Measurements from ENCODE around the gene PMM1. TPM values are rescaled to one million over a fixed set of nuclear protein-coding genes. Genes with fewer than 3 reads are reported as not detected.

PMM1 gene
- total RNA-seq, 4 donors from 2014 or later, result 38.6 to 182 (median 81.7) TPM

DNA sequence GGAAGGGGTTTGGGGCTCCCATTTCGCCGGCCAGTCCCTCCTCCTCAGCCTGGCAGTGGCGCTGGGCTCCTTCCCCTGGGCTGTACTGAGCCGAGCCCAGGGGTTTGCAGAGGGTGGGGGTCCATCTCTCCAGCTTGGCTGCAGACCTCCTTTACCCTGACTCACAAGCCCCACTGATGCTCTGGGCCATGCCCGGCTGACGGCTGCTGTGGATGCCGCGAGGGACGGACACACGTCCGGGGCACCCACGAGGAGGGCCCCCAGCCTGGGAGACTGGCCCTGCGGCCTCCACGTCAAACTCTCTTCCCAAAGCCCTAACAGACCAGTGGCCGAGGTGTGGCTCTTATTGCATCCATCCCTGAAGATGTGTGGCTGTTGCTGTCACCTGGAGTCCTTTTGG lies 14.1 kb downstream of the PMM1 start:
- TF ChIP-seq, protein P1, sequence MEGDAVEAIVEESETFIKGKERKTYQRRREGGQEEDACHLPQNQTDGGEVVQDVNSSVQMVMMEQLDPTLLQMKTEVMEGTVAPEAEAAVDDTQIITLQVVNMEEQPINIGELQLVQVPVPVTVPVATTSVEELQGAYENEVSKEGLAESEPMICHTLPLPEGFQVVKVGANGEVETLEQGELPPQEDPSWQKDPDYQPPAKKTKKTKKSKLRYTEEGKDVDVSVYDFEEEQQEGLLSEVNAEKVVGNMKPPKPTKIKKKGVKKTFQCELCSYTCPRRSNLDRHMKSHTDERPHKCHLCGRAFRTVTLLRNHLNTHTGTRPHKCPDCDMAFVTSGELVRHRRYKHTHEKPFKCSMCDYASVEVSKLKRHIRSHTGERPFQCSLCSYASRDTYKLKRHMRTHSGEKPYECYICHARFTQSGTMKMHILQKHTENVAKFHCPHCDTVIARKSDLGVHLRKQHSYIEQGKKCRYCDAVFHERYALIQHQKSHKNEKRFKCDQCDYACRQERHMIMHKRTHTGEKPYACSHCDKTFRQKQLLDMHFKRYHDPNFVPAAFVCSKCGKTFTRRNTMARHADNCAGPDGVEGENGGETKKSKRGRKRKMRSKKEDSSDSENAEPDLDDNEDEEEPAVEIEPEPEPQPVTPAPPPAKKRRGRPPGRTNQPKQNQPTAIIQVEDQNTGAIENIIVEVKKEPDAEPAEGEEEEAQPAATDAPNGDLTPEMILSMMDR (IDR thresholded peaks at IDR 0.05; ENCODE audit: low read depth), result no peak

DNA sequence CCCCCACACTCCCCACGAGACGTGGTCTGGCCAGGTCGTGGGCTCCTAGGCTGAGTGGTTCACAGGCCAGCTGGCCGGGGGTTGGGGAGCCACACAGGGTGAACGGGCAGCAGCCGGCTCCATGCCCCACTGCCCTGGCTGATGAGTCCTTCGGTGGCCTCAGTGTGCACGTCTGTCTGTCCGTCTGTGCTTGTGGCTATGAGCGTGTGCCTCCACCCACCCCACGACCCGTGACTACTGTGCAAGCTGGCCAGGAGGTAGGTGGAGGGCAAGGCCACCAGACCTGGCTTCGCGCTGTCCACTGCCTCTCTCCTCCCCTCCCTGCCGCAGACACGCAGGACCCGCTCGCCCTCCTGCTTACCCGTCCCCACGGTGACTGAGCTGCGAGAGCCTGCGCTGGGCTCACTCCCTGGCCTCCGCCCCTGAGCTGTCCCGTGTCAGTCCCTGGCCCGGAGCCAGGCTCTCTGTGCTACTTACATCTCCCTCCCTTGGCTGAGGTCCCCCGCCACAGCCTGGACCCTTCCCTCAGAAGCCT lies 14.7 kb downstream of the PMM1 start:
- TF ChIP-seq, protein P1 (IDR thresholded peaks at IDR 0.05; ENCODE audit: low read depth), result no peak

DNA sequence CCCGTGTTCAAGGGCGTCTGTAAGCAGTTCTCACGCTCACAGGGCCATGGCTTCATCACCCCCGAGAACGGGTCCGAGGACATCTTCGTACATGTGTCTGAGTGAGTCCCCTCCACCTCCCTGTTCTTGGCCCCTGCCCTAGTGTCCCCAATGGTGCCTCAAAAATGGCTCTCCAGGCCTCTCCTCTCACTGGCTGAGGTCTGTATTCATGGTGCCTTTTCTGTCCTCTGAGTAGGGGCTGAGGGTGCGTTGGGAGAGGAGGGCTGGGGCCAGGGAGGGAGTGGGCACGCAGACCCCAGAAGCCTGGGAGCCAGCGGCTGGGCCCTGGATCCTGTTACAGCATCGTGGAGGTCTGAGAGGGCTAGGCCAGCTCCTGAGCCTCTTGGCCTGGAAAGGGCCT lies 16.0 kb downstream of the PMM1 start:
- TF ChIP-seq, protein P1 (IDR thresholded peaks at IDR 0.05; ENCODE audit: low read depth), result no peak

DNA sequence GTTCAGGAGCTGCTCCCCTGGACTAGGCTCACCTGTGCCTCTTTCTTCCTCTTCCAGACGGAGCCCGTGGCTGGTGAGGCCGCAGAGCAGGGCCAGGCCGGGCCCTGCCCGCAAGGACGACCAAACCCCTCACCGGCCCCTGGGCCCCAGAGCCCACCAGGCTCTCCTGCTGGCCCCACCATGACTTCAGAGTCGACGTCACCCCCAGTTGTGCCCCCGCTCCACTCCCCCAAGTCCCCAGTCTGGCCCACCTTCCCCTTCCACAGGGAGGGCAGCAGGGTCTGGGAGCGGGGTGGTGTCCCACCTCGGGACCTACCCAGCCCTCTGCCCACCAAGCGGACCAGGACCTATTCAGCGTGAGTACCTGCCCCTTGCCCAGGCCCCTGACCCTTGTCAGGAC lies 17.9 kb downstream of the PMM1 start:
- TF ChIP-seq, protein P1 (IDR thresholded peaks at IDR 0.05; ENCODE audit: low read depth), result no peak

DNA sequence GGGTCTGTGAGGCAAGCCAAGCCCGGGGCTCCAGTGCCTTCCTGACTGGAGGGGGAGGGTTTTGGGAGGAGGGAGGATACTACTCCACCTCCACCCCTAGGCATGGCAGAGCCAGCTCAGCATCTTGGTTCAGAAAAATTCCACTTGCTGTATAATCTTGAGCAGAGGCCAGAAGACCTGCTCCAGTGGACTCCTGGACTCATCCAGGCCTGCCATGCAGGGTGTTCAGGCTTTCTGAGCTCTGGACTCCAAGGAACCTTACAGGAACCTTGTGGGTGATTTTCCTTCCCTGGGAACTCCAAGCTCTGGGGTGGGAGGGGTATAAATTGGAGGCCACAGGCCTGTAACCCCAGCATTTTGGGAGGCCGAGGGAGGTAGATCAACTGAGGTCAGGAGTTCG lies 19.4 kb downstream of the PMM1 start:
- TF ChIP-seq, protein P1 (IDR thresholded peaks at IDR 0.05; ENCODE audit: low read depth), result no peak

DNA sequence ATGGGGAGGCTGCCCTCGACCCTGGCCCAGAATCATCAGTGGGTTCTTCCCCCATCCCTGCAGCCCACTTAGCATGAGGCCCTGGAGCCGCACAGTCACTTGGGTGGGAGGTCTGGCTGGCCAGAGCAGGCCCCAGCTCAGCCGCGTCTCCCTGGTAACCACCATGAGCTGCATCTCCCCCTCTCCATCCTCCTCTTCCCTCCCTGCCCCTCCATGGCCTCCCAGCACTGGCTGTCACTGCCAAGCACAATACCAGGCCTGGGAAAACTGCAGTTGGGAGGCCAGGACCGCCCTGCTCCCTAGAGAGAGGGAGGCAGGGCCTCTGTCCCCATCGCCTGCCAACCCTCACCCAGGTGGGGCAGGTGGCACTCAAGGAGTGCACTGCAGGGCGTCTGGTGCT lies 20.8 kb downstream of the PMM1 start:
- TF ChIP-seq, protein P1 (IDR thresholded peaks at IDR 0.05; ENCODE audit: low read depth), result no peak

DNA sequence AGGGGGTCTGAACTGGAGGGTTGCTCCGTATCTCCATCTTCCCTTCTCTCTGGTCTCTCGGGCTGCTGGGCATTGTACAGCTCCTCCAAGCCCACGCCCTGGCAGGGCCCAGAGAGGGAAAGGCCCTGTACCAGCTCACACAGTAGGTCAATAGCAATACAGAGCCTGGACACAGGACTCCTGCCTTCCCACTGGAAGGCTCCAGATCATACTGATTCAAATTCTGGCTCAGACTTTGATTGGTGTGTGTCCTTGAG lies 22.2 kb downstream of the PMM1 start:
- TF ChIP-seq, protein P1 (IDR thresholded peaks at IDR 0.05; ENCODE audit: low read depth), result no peak
